HG03103 (cell line): ENCODE results near the gene ALKBH7.
"Not testable (repeated sequence)": the region's sequence is repeated elsewhere in the genome, so short reads cannot be mapped to it uniquely, and the experiment has no call there.

Experiments
- ATAC-seq: cut with Tn5 transposase; IDR thresholded peaks from one replicate; pipeline ENCODE4 v1.9.1; 2021; ENCODE audit warnings: low read depth; ENCODE audit not compliant: unreplicated experiment

Gene ALKBH7, protein sequence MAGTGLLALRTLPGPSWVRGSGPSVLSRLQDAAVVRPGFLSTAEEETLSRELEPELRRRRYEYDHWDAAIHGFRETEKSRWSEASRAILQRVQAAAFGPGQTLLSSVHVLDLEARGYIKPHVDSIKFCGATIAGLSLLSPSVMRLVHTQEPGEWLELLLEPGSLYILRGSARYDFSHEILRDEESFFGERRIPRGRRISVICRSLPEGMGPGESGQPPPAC

DNA sequence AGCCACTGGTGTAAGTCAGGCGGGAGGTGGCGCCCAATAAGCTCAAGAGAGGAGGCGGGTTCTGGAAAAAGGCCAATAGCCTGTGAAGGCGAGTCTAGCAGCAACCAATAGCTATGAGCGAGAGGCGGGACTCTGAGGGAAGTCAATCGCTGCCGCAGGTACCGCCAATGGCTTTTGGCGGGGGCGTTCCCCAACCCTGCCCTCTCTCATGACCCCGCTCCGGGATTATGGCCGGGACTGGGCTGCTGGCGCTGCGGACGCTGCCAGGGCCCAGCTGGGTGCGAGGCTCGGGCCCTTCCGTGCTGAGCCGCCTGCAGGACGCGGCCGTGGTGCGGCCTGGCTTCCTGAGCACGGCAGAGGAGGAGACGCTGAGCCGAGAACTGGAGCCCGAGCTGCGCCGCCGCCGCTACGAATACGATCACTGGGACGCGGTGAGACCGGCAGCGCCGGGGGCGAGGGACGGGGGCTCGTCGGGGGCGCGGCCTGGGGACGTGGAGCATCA is at the start of gene ALKBH7:
ALKBH7 (plus strand) TSS at position 201 of the 502 bp plus-strand sequence; CDS start at position 228, 27 bp downstream.
- ATAC-seq, result peak; percentile 70

DNA sequence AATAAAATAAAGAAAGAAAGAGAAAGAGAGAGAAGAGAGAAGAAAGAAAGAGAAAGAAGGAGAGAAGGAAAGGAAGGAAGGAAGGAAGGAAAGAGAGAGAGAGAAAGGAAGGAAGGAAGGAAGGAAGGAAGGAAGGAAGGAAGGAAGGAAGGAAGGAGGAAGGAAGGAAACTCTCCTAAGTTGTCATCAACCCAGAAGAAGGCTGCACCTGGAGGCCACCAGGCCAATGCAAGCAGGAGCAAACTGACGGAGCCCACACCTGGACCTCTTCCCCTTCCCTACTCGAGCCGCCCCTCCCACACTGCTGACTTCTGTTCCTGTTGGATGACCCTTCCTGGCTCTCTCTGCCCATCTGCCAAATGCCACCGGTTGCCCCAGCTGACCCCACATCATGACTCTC is 47.8 kb upstream of the ALKBH7 start:
- no peak for ATAC-seq

DNA sequence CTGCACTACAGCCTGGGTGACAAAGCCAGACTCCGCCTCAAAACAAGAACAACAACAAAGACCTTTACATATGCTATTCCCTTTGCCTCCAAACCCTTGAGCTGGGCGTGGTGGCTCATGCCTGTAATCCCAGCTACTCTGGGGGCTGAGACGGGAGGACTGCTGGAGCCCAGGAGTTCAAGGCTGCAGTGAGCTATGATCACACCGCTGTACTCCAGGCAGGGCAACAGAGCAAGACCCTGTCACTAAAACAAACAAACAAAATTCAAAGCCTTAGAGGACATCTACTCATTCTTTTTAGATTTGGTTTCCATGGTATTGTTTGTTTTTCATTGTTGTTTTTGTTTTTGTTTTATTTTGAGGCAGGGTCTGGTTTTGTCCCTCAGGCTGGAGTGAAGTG is 47.0 kb upstream of the ALKBH7 start:
- no peak for ATAC-seq

DNA sequence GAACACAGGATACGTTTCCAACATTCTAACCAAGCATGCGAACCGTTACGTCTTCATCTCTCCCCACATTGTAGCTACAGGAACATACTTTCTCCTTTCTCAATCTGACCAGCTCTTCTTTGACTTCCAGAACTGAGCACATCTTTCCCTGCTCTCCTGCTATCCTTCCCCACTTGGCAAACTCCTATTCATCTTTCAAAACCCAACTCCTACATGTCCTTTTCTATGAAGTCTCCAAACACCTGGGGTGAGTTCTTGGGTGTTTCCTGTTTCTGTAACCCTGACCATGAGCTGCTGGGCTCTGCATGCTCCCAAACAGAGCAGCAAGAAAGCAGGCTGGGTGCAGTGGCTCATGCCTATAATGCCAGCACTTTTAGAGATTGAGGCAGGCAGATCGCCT is 45.8 kb upstream of the ALKBH7 start:
- ATAC-seq, result no peak

DNA sequence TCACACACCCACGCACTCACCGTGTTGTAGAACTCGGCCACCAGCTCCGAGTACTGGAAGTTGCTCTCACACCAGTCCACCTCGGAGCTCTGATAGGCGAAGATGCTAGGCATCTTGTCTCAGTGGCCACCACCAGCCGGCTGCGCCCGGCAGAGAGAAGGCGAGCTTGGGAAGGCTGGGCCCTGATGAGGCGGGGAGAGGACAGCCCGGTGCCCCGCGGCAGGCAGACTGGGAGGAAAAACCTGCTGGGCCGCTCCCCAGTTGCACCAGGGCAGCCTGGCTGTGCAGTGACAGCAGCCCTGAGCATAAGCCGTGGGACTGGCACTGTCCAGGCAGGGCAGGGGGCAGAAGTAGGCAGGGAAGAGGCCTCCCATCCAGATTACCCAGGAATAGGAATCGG is 39.2 kb upstream of the ALKBH7 start, which contains the start of gene ACER1:
ACER1 (minus strand) TSS at position 174 of the 400 bp plus-strand sequence; CDS start at position 113, 61 bp downstream.
- no peak for ATAC-seq

DNA sequence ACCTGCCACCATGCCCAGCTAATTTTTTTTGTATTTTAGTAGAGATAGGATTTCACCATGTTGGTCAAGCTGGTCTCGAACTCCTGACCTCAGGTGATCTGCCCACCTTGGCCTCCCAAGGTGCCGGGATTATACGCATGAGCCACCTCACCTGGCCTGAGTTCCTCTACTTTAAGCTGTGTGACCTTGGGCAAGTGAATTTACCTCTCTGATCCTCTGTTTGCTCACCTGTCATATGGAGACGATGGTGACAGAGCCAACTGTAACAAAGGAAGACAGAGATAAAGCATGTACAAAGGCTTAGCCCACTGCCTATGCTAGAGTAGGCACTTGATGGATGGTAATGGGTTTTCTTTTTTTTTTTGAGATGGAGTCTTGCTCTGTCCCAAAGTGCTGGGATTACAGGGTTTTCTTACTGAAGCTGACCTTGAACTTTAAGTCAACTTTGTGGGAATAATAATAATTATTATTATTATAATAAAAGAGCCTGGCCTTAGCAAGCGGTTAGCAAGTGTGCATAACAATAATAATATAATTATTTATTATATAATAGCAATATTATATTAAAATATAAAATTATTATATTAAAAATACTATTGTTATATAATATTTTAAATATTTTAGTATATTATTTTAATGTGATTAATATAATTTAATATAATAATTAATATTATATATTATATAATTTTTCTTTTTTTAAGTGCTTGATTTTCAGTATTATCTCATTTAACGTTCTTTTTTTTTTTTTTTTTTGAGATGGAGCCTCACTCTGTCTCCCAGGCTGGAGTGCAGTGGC is 37.9 kb upstream of the ALKBH7 start:
- ATAC-seq, result no peak

DNA sequence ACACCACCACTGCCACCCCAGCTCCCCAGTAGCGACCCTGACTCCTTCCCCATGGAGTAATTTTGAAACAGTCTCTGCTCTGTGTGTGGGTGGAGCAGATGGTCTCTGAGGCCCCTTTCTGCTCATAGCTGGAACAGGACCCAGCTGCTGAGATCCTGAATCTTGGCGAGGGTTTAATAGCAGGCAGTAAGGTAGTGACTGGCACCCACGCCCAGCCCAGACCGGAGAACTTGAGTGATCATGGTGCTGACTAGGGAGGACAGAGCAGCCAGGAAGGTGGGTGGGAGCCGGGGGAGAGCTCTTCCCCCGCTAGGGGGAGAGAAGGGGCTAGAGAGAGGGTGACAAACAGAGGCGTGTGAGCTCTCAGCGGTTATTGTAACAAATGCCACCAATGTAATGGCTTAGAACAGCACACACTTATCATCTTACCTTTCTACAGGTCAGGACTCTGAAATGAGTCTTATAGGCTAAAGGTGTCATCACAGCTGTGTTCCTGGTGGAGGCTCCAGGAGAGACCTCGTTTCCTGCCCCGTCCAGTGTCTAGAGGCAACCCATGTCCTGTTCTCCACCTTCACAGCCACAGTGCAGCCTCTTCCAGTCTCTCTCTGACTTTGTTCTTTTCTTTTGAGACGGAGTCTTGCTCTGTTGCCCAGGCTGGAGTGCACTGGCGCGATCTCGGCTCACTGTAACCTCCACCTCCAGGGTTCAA is 31.9 kb upstream of the ALKBH7 start:
- ATAC-seq, result no peak

DNA sequence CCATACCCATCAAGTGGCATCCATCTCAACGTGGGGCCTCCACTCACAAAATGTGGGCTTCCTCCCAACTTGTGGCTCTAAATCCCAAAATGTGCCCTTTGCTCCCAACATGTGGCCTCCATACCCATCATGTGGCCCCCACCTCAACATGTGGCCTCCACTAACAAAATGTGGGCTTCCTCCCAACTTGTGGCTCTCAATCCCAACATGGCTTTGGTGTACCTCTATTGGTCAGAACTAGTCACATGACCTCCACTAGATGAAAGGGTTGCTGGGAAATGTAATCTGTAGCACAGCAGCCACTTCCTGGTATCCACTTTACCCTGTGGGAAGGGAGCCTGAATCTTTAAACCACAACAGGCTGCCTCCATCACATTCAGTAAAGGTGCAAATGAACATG is 29.1 kb upstream of the ALKBH7 start:
- ATAC-seq, result no peak

DNA sequence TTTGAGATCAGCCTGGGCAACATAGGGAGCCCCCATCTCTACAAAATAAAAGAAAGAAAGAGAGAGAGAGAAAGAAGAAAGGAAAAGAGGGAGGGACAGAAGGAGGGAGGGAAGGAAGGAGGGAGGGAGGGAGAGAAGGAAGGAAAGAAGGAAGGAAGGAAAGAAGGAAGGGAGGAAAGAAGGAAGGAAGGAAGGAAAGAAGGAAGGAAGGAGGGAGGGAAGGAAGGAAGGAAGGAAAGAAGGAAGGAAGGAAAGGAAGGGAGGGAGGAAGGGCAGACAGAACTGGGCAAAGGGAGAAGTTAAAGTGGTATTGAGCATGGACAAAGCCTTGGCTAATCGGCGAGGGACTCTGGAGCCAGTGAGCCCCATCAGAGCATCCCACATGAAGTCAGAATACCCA is 23.3 kb upstream of the ALKBH7 start:
- not testable (repeated sequence) for ATAC-seq

DNA sequence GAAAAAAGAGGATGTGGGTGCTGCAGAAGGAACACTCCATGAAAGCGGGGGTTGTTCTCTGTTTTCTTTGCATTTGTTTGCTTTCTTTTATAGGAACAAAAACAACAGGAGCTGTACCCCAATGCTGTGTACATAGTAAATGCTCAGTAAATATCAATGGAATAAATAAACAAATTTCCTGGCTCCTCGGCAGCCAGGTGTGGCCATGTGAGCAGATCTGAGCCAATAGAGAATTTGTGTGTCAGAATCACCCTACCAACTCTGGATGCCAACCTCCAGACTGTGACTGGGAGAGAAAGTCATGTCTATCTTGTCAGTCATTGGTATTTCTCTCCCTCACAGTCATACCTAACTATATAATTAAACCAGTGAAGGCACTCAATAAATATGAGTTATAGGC is 21.9 kb upstream of the ALKBH7 start:
- ATAC-seq, result no peak

DNA sequence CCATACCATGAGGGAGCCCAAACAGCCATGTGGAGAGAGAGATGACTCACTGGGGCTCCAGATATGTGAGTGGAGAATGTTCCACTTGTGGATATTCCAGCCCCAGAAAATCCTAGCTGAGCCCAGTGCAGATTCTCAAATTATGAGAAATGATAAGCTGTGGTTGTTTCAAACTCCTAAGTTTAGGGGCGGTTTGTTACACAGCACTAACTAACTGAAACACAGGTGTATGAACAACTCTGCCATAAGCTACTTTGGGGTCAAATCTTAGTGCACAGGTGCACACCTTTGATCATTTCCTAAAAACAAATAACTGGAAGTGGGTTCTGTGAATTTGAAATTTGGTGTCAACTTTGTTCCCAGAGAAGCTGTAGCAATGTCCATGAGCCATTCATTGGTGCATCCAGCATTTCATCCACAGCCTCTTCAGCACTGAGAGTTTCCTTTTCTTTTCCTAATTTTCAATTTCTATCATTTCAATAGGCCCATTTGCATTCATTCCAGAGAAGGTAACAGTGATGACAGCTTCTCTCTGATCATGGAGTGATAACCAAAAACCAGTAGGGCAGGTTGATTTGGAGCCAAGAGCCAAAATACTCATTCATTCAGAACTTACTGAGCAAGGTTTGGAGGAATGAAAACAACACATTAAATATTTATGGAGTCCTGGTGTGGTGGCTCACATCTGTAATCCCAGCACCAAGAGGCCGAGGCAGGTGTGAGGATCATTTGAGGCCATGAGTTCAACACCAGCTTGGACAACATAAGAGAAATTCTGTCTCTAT is 20.0 kb upstream of the ALKBH7 start:
- no peak for ATAC-seq

DNA sequence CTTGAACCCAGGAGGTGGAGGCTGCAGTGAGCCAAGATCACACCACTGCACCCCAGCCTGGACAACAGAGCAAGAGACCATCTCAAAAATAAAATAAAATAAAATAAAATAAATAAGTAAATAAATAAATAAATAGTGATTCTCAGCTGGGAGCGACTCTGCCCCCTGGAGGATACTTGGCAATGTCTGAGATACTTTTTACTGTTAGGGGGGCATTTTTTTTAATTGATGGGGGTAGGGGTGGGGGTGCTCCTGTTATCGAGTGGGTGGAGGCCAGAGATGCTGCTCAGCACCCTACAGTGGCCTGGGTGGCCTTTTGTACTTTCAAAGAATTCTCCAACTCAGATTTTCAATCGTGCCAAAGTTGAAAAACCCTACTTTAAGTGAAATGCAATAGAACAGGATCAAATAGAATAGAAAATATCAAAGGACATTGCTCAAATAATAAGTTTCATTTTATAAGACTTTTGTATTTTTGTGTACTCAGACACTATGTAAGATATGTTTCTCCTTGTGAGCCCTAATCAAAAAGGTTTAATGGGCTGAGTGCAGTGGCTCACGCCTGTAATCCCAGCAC is 18.4 kb upstream of the ALKBH7 start:
- no peak for ATAC-seq

DNA sequence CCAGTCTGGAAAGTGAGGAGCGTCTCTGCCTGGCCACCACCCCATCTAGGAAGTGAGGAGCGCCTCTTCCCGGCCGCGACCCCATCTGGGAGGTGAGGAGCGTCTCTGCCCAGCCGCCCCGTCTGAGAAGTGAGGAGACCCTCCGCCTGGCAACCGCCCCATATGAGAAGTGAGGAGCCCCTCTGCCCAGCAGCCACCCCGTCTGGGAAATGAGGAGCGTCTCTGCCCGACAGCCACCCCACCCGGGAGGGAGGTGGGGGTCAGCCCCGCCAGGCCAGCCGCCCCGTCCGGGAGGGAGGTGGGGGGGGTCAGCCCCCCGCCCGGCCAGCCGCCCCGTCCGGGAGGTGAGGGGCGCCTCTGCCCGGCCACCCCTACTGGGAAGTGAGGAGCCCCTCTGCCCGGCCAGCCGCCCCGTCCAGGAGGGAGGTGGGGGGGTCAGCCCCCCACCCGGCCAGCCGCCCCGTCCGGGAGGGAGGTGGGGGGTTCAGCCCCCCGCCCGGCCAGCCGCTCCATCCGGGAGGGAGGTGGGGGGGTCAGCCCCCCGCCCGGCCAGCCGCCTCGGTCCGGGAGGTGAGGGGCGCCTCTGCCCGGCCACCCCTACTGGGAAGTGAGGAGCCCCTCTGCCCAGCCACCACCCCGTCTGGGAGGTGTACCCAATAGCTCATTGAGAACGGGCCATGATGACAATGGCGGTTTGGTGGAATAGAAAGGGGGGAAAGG is 17.1 kb upstream of the ALKBH7 start:
- not testable (repeated sequence) for ATAC-seq

DNA sequence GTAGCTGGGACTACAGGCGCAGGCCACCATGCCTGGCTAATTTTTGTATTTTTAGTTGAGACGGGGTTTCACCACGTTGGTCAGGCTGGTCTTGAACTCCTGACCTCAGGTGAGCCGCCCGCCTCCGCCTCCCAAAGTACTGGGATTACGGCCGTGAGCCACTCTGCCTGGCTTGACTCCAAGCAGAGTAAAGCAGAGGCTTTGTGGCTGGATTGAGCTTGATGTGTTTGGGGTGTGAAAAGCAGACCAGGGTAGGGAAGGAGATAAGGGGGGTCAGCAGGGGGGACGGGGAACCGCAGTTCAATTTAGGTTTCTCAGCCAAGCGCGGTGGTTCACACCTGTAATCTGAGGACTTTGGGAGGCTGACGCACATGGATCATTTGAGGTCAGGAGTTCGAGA is 15.4 kb upstream of the ALKBH7 start:
- ATAC-seq, result no peak

DNA sequence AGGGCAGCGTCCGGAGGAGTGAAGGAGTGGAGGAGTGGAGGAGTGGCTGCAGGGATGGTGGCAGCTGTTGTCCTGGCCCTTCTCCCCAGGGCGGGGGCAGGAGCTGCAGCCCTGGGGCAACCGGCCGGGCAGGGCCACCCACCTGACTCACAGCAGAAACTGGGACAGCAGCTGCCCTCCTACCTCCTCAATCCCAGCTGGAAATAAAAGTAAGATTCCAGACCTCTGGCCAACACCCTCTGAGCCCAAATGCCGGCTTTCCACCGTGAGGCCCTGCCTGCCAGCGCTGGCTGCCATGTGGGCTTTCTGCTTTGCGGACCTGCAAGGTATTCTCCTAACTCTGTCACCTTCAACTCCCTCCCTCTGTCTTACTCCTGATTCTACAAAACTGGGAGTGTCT is 14.6 kb upstream of the ALKBH7 start:
- ATAC-seq, result no peak

DNA sequence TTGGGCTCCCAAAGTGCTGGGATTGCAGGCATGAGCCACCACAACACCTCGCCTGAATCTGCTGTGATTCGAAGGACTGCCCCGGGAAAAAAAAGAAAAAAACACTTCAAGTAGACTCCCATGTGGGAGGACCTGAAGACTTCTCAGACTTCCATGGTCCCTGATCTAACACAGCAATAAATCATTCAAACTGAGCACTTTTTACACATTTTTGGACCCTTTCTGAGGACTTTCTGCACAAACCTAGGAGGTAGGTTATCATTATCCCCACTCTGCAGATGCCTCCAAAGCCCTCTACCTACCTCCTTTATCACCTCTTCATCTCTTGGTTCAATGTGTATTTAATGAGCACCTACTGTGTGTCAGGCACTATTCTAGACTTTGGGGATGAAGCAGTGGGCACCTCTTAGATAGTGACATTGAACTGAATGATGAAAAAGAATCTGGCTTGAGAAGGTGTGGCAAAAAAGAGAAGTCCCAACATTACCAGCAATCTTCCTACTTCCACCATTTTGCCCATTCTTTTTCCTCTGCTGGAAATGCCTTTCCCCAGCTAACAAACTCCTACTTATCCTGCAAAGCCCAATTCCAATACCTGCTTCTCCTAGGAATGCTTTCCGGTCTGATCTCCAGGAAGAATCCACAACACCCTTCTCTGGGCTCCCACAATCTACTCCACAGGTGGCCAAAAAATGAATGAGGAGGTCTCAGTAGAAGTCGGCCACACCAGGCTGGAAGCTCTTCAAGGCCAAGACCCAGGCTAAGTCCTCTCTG is 12.8 kb upstream of the ALKBH7 start:
- ATAC-seq, result no peak

DNA sequence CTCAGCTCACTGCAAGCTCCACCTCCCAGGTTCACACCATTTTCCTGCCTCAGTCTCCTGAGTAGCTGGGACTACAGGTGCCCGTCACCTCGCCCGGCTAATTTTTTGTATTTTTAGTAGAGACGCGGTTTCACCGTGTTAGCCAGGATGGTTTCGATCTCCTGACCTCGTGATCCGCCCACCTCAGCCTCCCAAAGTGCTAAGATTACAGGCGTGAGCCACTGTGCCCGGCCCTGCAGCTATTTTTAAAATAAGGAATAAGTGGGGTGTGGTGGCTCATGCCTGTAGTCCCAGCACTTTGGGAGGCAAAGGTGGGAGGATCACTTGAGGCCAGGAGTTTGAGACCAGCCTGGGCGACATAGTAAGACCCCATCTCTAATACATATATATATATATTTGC is 12.1 kb upstream of the ALKBH7 start:
- not testable (repeated sequence) for ATAC-seq

DNA sequence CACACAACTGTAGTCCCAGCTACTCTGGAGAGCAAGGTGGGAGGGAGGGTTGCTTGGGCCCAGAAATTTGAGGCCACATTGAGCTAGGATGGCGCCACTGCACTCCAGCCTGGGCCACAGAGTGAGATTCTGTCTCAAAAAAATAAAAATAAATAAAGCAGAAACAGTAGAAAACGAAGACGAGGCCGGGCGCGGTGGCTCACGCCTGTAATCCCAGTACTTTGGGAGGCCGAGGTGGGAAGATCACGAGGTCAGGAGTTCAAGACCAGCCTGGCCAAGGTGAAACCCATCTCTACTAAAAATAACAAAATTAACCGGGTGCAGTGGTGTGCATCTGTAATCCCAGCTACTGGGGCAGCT is 11.8 kb upstream of the ALKBH7 start:
- ATAC-seq, result not testable (repeated sequence)

DNA sequence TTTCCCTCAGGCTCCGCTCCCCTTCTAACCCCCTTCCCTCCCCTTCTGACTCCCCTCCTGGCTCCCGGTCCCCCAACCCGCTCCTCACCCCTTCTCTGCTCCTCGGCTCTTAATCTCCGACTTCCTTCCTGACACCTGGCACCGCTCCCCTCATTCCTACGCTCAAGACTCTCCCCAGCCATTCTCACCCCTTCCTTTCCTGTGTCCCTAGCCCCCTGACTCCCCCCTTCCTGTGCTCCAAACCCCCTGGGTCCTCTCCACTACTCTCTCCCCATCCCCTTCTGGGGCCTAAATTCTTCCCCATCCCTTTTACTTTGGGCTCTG is 10.6 kb upstream of the ALKBH7 start:
- no peak for ATAC-seq
